ENCODE results near the gene NUMA1.

Gene NUMA1

GRCh38 chr11:72061739-72062396 lies 18.5 kb downstream of the NUMA1 start:
- peak; percentile 43 for DNase-seq (ENCODE audit: low spot score)

GRCh38 chr11:72058416-72059034 lies 21.8 kb downstream of the NUMA1 start:
- no peak for DNase-seq (ENCODE audit: low spot score)

- no peak for DNase-seq (ENCODE audit: low spot score)
These were observed 31.4 kb downstream of the NUMA1 start for GRCh38 chr11:72048766-72049460.

GRCh38 chr11:72045849-72046248 lies 34.5 kb downstream of the NUMA1 start:
- DNase-seq (ENCODE audit: low spot score), result no peak

- DNase-seq (ENCODE audit: low spot score), result no peak
These were observed 38.1 kb downstream of the NUMA1 start for GRCh38 chr11:72042064-72042745.

GRCh38 chr11:72041364-72042063 lies 38.8 kb downstream of the NUMA1 start:
- DNase-seq (ENCODE audit: low spot score), result peak; percentile 37

GRCh38 chr11:72040491-72041363 lies 39.6 kb downstream of the NUMA1 start:
- DNase-seq (ENCODE audit: low spot score), result peak; percentile 58

- DNase-seq (ENCODE audit: low spot score), result no peak
These were observed 40.4 kb downstream of the NUMA1 start for GRCh38 chr11:72039856-72040401.

- DNase-seq (ENCODE audit: low spot score), result no peak
These were observed 41.1 kb downstream of the NUMA1 start for GRCh38 chr11:72039031-72039855.

- no peak for DNase-seq (ENCODE audit: low spot score)
These were observed 41.9 kb downstream of the NUMA1 start for GRCh38 chr11:72038491-72038890.

- peak; percentile 62 for DNase-seq (ENCODE audit: low spot score)
These were observed 42.6 kb downstream of the NUMA1 start for GRCh38 chr11:72037554-72038311.

- no peak for DNase-seq (ENCODE audit: low spot score)
These were observed 43.7 kb downstream of the NUMA1 start for GRCh38 chr11:72036687-72037086.

- DNase-seq (ENCODE audit: low spot score), result no peak
These were observed 49.8 kb downstream of the NUMA1 start for GRCh38 chr11:72030472-72031045.

- no peak for DNase-seq (ENCODE audit: low spot score)
These were observed 54.3 kb downstream of the NUMA1 start for GRCh38 chr11:72026090-72026489.

- no peak for DNase-seq (ENCODE audit: low spot score)
These were observed 56.1 kb downstream of the NUMA1 start for GRCh38 chr11:72024069-72024754.

GRCh38 chr11:72023335-72023734 lies 57.0 kb downstream of the NUMA1 start:
- no peak for DNase-seq (ENCODE audit: low spot score)

- DNase-seq (ENCODE audit: low spot score), result no peak
These were observed 62.2 kb downstream of the NUMA1 start for GRCh38 chr11:72018171-72018570.

GRCh38 chr11:72015511-72016061 lies 64.8 kb downstream of the NUMA1 start:
- DNase-seq (ENCODE audit: low spot score), result no peak

All from germinal center (tissue), 1 donor.